DOHH2 (cell line): ENCODE measurements around the gene SYNE1.

Source experiments
- H3F3A ChIP-seq: fragments of 200-600 bp; sonication (generic), shearing (Covaris generic); 2 replicates; pipeline ENCODE4 v1.6.0; 2016; ENCODE audit warnings: antibody characterized with exemption, mild to moderate bottlenecking; ENCODE audit not compliant: control insufficient read depth, insufficient read depth
- H3K27ac ChIP-seq: fragments of 200-600 bp; sonication (generic); 2 replicates; pipeline ENCODE4 v1.5.1; 2014; ENCODE audit warnings: low read depth, mild to moderate bottlenecking, low read length, moderate library complexity
- H3K27me3 ChIP-seq: fragments of 200-600 bp; sonication (generic); 2 replicates; pipeline ENCODE4 v1.6.1; 2014; ENCODE audit warnings: mild to moderate bottlenecking, low read length, mixed read lengths; ENCODE audit not compliant: control insufficient read depth
- H3K36me3 ChIP-seq: fragments of 200-600 bp; sonication (generic); 2 replicates; pipeline ENCODE4 v1.6.1; 2014; ENCODE audit warnings: mild to moderate bottlenecking, low read length, moderate library complexity, mixed read lengths; ENCODE audit not compliant: control insufficient read depth
- H3K4me1 ChIP-seq: fragments of 200-600 bp; sonication (generic); 2 replicates; pipeline ENCODE4 v1.6.1; 2014; ENCODE audit warnings: mild to moderate bottlenecking, low read length, mixed read lengths; ENCODE audit not compliant: control insufficient read depth
- H3K4me2 ChIP-seq: fragments of 200-600 bp; sonication (generic); 2 replicates; pipeline ENCODE4 v1.6.0; 2014; ENCODE audit warnings: mild to moderate bottlenecking, low read length, moderate library complexity
- H3K4me3 ChIP-seq: fragments of 200-600 bp; sonication (generic); 2 replicates; pipeline ENCODE4 v1.5.1; 2014; ENCODE audit warnings: mild to moderate bottlenecking, low read length, mixed read lengths
- H3K79me2 ChIP-seq: fragments of 200-600 bp; sonication (generic); 2 replicates; pipeline ENCODE4 v1.6.1; 2014; ENCODE audit warnings: mild to moderate bottlenecking, low read length, mixed read lengths; ENCODE audit not compliant: control insufficient read depth
- H3K9me2 ChIP-seq: fragments of 200-600 bp; sonication (generic); replicated peaks from 2 replicates; pipeline ENCODE4 v1.6.1; 2014; ENCODE audit warnings: mild to moderate bottlenecking, low read length, mixed read lengths; ENCODE audit not compliant: control insufficient read depth
- H3K9me3 ChIP-seq: fragments of 200-600 bp; sonication (generic); 2 replicates; pipeline ENCODE4 v1.6.1; 2014; ENCODE audit warnings: antibody characterized with exemption, low read length, mixed read lengths; ENCODE audit not compliant: control insufficient read depth, insufficient read depth
- H4K20me1 ChIP-seq: fragments of 200-600 bp; sonication (generic); 2 replicates; pipeline ENCODE4 v1.6.0; 2014; ENCODE audit warnings: low read depth, mild to moderate bottlenecking, antibody characterized with exemption, low read length, moderate library complexity; ENCODE audit not compliant: control insufficient read depth, insufficient read depth
- CTCF ChIP-seq: fragments of 200-600 bp; sonication (generic); IDR thresholded peaks from one replicate; pipeline ENCODE4 v1.5.1; 2014; ENCODE audit warnings: antibody characterized with exemption, mild to moderate bottlenecking, low read depth, low read length; ENCODE audit not compliant: poor library complexity, severe bottlenecking
- EZH2phosphoT487 ChIP-seq: fragments of 200-600 bp; sonication (generic); IDR thresholded peaks from 2 replicates; pipeline ENCODE4 v1.6.1; 2017; ENCODE audit warnings: borderline replicate concordance, mild to moderate bottlenecking, antibody characterized with exemption, low read length, moderate library complexity, mixed read lengths

Gene SYNE1

GRCh38 chr6:152399399-152399798, 237.8 kb downstream of the SYNE1 start:
- Histone ChIP-seq H3K4me2 (no peak overlapping the region), H3K27me3 (0 out of 2 replicates have a peak, but pooled peaks cover 2% of the 10 kb centered on the region), H3K4me1 (no peaks in the 10 kb centered on the region), H3F3A (no peaks in the 10 kb centered on the region), H3K27ac (no peak overlapping the region), H3K9me3 (no peaks in the 10 kb centered on the region), H3K36me3 (no peaks in the 10 kb centered on the region), H3K9me2 (no peaks in the 10 kb centered on the region), H3K79me2 (no peaks in the 10 kb centered on the region), H4K20me1 (no peaks in the 10 kb centered on the region), H3K4me3 (no peak overlapping the region)
- no peak for TF ChIP-seq EZH2phosphoT487
- TF ChIP-seq CTCF = no peak

- TF ChIP-seq EZH2phosphoT487 (no peak), CTCF (no peak)
- H3K9me3 ChIP-seq = no peaks in the 10 kb centered on the region
- H4K20me1 ChIP-seq = no peaks in the 10 kb centered on the region
- 0 out of 2 replicates have a peak, but pooled peaks cover 2% of the 10 kb centered on the region for H3K27me3 ChIP-seq
- H3K9me2 ChIP-seq = no peaks in the 10 kb centered on the region
- H3F3A ChIP-seq = no peaks in the 10 kb centered on the region
- H3K4me1 ChIP-seq = no peaks in the 10 kb centered on the region
- H3K4me2 ChIP-seq = no peak overlapping the region
- no peaks in the 10 kb centered on the region for H3K36me3 ChIP-seq
- H3K27ac ChIP-seq = no peak overlapping the region
- no peaks in the 10 kb centered on the region for H3K79me2 ChIP-seq
- no peak overlapping the region for H3K4me3 ChIP-seq
Measured at GRCh38 chr6:152398993-152399392, 238.2 kb downstream of the SYNE1 start.

- Histone ChIP-seq H3K79me2 (no peaks in the 10 kb centered on the region), H4K20me1 (no peaks in the 10 kb centered on the region), H3K9me2 (no peaks in the 10 kb centered on the region), H3K4me3 (no peak overlapping the region), H3K4me1 (no peaks in the 10 kb centered on the region), H3F3A (no peaks in the 10 kb centered on the region), H3K4me2 (no peak overlapping the region), H3K27me3 (0 out of 2 replicates have a peak, but pooled peaks cover 2% of the 10 kb centered on the region), H3K9me3 (no peaks in the 10 kb centered on the region), H3K27ac (no peak overlapping the region), H3K36me3 (no peaks in the 10 kb centered on the region)
- TF ChIP-seq CTCF (no peak), EZH2phosphoT487 (no peak)
Measured at GRCh38 chr6:152398316-152398715, 238.8 kb downstream of the SYNE1 start.
